GM18873 (cell line): ENCODE results near the gene KIF16B.
"Not testable (repeated sequence)": the region's sequence is repeated elsewhere in the genome, so short reads cannot be mapped to it uniquely, and the experiment has no call there.

Source experiments
- ATAC-seq: cut with Tn5 transposase; IDR thresholded peaks from one replicate; pipeline ENCODE4 v1.9.1; 2021; ENCODE audit warnings: mild to moderate bottlenecking, moderate library complexity, moderate number of reproducible peaks; ENCODE audit not compliant: unreplicated experiment, low FRiP score

The KIF16B gene

GRCh38 chr20:16243470-16243869, 329.8 kb downstream of the KIF16B start:
- ATAC-seq = no peak

DNA sequence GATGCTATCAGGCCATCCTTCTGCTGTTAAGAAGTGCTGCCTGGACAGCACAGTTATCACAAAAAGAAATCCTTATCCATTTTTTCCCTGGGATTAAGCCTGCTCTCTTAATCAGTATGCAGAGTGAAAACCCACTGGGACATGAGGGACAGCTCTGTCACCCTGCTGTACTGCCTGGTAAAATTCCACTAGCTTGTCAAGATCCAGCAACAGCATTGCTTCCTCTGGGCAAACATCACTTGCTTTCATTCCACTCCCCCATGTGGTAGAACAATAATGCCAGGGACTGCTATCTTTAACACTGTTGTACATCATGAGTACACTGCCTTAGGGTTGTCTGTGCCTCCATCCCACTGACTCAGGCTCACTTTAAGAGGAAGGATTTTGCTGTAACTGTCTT, 331.3 kb downstream of the KIF16B start:
- no peak for ATAC-seq

- no peak for ATAC-seq
Measured at GRCh38 chr20:16240355-16240754, 332.9 kb downstream of the KIF16B start.

- ATAC-seq = no peak
Measured at GRCh38 chr20:16236589-16237241, 336.5 kb downstream of the KIF16B start.

DNA sequence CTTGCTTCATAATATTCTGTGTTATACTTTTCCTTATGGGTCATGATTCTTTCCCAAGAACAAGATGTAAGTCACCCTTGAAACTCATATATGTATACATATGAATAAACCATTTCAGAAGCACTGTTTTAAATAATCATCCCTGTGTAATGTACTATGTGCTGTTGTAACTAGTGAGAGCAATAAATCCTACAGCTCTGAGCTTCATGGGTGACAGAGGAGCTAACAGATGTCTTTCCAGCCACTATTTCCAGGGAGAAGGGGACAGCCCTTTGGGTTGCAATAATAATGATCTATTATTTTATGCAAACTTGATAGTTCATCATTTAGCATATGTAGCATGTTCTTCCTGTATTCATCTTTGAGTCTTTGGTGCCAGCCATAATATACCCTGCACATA, 342.8 kb downstream of the KIF16B start:
- ATAC-seq = no peak

GRCh38 chr20:16229813-16230212, 343.4 kb downstream of the KIF16B start:
- ATAC-seq = no peak

DNA sequence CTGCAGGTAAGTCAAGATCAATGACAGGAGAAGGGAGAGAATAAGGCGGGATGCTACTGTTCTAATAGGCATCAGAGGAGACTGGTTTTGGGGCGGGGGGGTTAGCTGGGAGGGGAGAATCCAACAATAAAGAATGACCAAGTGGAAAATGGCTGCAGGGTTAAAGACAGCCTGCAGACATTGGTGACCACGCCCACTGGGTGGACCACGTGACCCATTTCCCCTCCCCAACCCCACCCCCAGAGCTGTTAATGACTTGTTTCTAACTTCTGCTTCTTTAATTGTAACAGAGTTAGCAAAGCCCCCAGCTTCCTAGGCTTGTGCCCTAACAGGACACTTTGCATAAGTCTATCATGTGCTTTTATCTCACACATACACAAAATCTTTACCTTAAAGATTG, 344.5 kb downstream of the KIF16B start:
- ATAC-seq = no peak

GRCh38 chr20:16226961-16227360, 346.3 kb downstream of the KIF16B start:
- not testable (repeated sequence) for ATAC-seq

DNA sequence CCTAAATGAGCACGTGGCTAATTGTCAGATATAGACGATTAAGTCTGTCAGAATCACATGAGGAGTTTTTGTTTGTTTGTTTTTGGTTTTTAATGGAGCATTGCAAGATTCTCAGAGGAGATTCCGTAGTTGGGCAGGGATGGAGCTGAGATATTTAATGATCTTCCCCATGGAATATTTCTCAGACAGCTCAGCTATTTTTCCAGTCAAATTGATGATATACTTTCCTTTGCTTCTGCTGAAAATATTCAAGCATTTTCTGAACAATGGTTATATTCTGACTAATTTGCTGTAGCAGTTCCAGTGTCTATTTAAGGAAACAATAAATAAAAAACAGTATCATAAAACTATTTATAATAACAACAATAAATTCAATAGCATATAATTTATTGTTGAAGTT, 348.4 kb downstream of the KIF16B start:
- no peak for ATAC-seq

DNA sequence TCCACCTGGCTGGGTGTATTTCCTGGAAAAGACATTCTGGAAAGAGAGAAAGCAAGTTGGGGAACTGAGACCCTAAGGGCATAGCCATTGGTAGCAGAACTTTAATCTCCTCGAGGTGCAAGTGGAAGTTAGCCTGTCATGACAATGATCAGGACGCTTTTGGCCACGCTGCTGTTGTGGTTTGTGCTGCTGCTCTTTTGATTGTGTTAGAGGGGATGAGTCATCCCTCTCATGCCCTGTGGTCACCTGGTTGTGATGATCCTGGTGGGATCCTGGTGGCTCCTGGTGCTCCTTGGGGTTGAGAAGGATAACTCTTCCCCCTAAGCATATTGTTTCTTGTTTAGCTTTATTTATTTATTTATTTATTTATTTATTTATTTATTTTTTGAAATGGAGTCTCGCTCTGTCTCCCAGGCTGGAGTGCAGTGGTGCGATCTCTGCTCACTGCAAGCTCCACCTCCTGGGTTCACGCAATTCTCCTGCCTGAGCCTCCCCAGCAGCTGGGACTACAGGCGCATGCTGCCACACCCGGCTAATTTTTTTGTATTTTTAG, 350.3 kb downstream of the KIF16B start:
- ATAC-seq = no peak
